SK-N-SH treated with all-trans-retinoic acid at 6 μM for 48 hours (cell line): ENCODE measurements around the gene GAL.

ENCODE experiments used
- BACH2 ChIP-seq: fragments of 250-450 bp; sonication (Bioruptor Pico); IDR thresholded peaks from 2 replicates; pipeline ENCODE4 v1.9.0; 2021; ENCODE audit warnings: mild to moderate bottlenecking, borderline replicate concordance
- CREB5 ChIP-seq: fragments of 250-450 bp; sonication (Bioruptor Pico); IDR thresholded peaks from 2 replicates; pipeline ENCODE4 v1.5.1; 2020; ENCODE audit warnings: low read depth, mild to moderate bottlenecking, moderate library complexity
- GLIS3 ChIP-seq: fragments of 250-450 bp; sonication (Bioruptor Pico); IDR thresholded peaks from 2 replicates; pipeline ENCODE4 v1.5.0; 2020; ENCODE audit warnings: mild to moderate bottlenecking, moderate library complexity
- ISL1 ChIP-seq: fragments of 250-450 bp; sonication (Bioruptor Pico); IDR thresholded peaks from 2 replicates; pipeline ENCODE4 v2.1.2; 2022; ENCODE audit warnings: mild to moderate bottlenecking, moderate library complexity
- OSR1 ChIP-seq: fragments of 250-450 bp; sonication (Bioruptor Pico); IDR thresholded peaks from 2 replicates; pipeline ENCODE4 v1.8.0; 2022; ENCODE audit warnings: moderate library complexity, mild to moderate bottlenecking, inconsistent platforms
- PATZ1 ChIP-seq: fragments of 250-450 bp; sonication (Bioruptor Pico); IDR thresholded peaks from 2 replicates; pipeline ENCODE4 v1.8.0; 2020; ENCODE audit warnings: mild to moderate bottlenecking, moderate library complexity, borderline replicate concordance
- POU6F1 ChIP-seq: fragments of 250-450 bp; sonication (Bioruptor Pico); IDR thresholded peaks from 2 replicates; pipeline ENCODE4 v1.8.0; 2021; ENCODE audit warnings: low read depth, mild to moderate bottlenecking, moderate library complexity, borderline replicate concordance
- RARB ChIP-seq: fragments of 250-450 bp; sonication (Bioruptor Pico); IDR thresholded peaks from 2 replicates; pipeline ENCODE4 v1.8.0; 2021; ENCODE audit warnings: mild to moderate bottlenecking, moderate library complexity
- TCF4 ChIP-seq: fragments of 250-450 bp; sonication (Bioruptor Pico); IDR thresholded peaks from 2 replicates; pipeline ENCODE4 v1.8.0; 2021; ENCODE audit warnings: mild to moderate bottlenecking, moderate library complexity, borderline replicate concordance
- TOX ChIP-seq: fragments of 250-450 bp; sonication (Bioruptor Pico); IDR thresholded peaks from 2 replicates; pipeline ENCODE4 v1.8.0; 2021; ENCODE audit warnings: mild to moderate bottlenecking, moderate library complexity, borderline replicate concordance
- ZFP30 ChIP-seq: fragments of 450-650 bp; formaldehyde crosslinking; IDR thresholded peaks from 2 replicates; pipeline ENCODE4 v1.5.0; 2022; ENCODE audit warnings: mild to moderate bottlenecking, moderate library complexity
- ZNF8 ChIP-seq: fragments of 450-650 bp; formaldehyde crosslinking; IDR thresholded peaks from 2 replicates; pipeline ENCODE4 v1.5.0; 2020; ENCODE audit warnings: mild to moderate bottlenecking, moderate library complexity
- TF ChIP-seq, protein P1 (sequence below): fragments of 250-450 bp; sonication (Bioruptor Pico); IDR thresholded peaks from 2 replicates; pipeline ENCODE4 v1.5.0; 2020; ENCODE audit warnings: mild to moderate bottlenecking, moderate library complexity

GRCh38 chr11:68735646-68736045 is 51.3 kb downstream of the GAL start:
- TF ChIP-seq RARB (CRISPR knock-in tag) (no peak), OSR1 (CRISPR knock-in tag) (no peak), ISL1 (CRISPR knock-in tag) (no peak), TOX (CRISPR knock-in tag) (no peak), ZFP30 (CRISPR knock-in tag) (no peak), CREB5 (no peak), TCF4 (CRISPR knock-in tag) (no peak), PATZ1 (no peak), GLIS3 (no peak), BACH2 (CRISPR knock-in tag) (no peak), POU6F1 (CRISPR knock-in tag) (no peak), ZNF8 (CRISPR knock-in tag) (no peak)
- TF ChIP-seq, protein P1, sequence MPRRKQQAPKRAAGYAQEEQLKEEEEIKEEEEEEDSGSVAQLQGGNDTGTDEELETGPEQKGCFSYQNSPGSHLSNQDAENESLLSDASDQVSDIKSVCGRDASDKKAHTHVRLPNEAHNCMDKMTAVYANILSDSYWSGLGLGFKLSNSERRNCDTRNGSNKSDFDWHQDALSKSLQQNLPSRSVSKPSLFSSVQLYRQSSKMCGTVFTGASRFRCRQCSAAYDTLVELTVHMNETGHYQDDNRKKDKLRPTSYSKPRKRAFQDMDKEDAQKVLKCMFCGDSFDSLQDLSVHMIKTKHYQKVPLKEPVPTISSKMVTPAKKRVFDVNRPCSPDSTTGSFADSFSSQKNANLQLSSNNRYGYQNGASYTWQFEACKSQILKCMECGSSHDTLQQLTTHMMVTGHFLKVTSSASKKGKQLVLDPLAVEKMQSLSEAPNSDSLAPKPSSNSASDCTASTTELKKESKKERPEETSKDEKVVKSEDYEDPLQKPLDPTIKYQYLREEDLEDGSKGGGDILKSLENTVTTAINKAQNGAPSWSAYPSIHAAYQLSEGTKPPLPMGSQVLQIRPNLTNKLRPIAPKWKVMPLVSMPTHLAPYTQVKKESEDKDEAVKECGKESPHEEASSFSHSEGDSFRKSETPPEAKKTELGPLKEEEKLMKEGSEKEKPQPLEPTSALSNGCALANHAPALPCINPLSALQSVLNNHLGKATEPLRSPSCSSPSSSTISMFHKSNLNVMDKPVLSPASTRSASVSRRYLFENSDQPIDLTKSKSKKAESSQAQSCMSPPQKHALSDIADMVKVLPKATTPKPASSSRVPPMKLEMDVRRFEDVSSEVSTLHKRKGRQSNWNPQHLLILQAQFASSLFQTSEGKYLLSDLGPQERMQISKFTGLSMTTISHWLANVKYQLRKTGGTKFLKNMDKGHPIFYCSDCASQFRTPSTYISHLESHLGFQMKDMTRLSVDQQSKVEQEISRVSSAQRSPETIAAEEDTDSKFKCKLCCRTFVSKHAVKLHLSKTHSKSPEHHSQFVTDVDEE (CRISPR knock-in tag): no peak
